NB4 (cell line): Measurements from ENCODE around the gene APOBR.

Experiments used
- POLR2A ChIP-seq: IDR thresholded peaks from 2 replicates; pipeline ENCODE4 v1.6.1; 2011; ENCODE audit warnings: mild to moderate bottlenecking; ENCODE audit not compliant: insufficient read length; ENCODE audit errors: extremely low read depth
- TF ChIP-seq, protein P1 (sequence below): IDR thresholded peaks from one replicate; pipeline ENCODE4 v1.5.1; 2012; ENCODE audit warnings: low read depth, low read length

DNA sequence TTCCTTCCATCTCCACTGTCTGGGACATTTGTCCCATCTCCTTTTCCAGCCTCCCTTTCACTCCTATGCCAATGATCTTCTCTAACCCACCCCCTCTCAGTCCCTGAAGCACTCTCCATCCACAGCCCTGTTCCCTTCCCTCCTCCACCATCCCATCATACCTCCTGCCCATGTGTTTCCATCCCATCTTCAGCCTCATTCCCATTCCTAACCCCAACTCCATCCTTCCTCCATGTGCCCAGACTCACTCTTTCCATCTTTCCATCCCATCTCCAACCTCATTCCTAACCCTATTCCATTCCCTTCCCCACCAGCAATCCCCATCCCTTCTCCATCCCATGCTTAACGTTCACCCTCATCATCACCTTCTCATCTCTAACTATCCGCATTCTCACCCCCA, 7.8 kb downstream of the APOBR start:
- TF ChIP-seq, protein P1, sequence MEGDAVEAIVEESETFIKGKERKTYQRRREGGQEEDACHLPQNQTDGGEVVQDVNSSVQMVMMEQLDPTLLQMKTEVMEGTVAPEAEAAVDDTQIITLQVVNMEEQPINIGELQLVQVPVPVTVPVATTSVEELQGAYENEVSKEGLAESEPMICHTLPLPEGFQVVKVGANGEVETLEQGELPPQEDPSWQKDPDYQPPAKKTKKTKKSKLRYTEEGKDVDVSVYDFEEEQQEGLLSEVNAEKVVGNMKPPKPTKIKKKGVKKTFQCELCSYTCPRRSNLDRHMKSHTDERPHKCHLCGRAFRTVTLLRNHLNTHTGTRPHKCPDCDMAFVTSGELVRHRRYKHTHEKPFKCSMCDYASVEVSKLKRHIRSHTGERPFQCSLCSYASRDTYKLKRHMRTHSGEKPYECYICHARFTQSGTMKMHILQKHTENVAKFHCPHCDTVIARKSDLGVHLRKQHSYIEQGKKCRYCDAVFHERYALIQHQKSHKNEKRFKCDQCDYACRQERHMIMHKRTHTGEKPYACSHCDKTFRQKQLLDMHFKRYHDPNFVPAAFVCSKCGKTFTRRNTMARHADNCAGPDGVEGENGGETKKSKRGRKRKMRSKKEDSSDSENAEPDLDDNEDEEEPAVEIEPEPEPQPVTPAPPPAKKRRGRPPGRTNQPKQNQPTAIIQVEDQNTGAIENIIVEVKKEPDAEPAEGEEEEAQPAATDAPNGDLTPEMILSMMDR: no peak
- TF ChIP-seq POLR2A: no peak
